ENCODE measurements around the gene MCEMP1.

Gene MCEMP1

DNA sequence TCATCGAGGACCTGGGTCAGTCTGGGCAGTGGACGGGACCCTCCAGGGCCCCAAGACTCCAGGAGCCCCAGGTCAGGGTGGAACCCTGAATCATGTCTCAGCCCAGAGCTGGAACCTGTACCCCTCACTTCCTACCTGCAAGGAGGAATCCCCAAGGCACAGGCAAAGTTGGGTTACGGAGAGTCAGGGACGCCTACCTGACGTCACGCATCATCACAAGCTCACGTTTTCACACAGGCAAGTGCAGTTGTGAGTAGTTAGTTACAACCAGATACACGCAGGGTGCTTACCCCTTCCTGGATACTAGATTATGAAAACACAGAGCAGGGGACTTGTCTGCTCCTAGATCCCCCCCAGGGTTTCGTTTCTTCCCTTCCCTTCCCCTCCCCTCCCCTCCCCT is 6.1 kb upstream of the MCEMP1 start:
- FAIRE-seq = no peak

GRCh38 chr19:7672522-7672921 is 4.4 kb upstream of the MCEMP1 start:
- DNase-seq (ENCODE audit: low spot score) = no peak
- FAIRE-seq = no peak

More for the DNA sequence above, 6.1 kb upstream of the MCEMP1 start:
- DNase-seq (ENCODE audit: low spot score) = no peak

GRCh38 chr19:7674010-7675005 is 2.6 kb upstream of the MCEMP1 start:
- no peak for FAIRE-seq
- peak; percentile 22 for DNase-seq (ENCODE audit: low spot score)

DNA sequence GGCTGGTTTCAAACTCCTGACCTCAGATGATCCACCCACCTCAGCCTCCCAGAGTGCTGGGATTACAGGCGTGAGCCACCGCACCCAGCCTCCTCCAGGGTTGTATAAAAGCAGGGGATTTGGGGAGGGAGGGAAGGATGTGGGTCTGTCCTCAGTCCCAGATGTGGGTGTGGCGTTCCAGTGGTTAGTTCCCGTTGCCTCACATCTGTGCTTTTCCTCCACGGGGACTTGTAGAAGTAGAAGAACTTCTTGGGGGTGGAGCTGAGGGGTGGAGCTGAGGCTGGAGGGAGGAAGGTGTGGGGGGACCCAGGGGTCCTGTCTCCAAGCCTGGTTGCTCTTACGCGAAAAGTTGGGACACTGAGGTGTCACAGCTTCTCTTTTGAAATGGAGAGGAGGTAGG is 514 bp upstream of the MCEMP1 start:
- no peak for DNase-seq (ENCODE audit: low spot score)
- no peak for FAIRE-seq

DNA sequence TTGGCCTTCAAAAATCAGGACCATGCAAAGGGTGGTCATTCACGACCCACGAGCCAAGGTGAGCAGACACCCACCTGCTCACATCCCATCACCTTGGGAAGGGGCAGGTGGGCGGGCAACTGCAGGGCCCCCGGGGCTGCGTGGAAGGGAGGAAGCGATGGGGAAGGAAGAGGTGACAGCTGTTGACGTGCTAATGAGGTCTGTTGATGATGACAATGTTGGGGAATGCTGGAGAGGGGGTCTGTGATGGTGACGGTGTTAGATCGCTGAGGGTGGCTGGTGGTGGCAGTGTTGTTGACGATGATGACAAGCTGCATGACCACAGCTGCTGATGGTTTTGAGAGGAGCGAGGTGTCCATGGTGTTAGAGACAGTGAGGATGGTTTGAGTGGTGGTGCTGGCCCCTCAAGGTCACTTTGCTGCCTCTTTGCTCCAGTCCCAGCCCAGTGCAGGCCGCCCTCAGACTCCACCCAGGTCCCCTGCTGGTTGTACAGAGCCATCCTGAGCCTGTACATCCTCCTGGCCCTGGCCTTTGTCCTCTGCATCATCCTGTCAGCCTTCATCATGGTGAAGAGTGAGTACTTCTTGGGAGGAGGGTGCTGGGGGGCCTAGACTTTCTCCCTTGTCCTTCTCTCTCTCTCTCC is 900 bp downstream of the MCEMP1 start:
- no peak for FAIRE-seq
- DNase-seq (ENCODE audit: low spot score) = no peak

DNA sequence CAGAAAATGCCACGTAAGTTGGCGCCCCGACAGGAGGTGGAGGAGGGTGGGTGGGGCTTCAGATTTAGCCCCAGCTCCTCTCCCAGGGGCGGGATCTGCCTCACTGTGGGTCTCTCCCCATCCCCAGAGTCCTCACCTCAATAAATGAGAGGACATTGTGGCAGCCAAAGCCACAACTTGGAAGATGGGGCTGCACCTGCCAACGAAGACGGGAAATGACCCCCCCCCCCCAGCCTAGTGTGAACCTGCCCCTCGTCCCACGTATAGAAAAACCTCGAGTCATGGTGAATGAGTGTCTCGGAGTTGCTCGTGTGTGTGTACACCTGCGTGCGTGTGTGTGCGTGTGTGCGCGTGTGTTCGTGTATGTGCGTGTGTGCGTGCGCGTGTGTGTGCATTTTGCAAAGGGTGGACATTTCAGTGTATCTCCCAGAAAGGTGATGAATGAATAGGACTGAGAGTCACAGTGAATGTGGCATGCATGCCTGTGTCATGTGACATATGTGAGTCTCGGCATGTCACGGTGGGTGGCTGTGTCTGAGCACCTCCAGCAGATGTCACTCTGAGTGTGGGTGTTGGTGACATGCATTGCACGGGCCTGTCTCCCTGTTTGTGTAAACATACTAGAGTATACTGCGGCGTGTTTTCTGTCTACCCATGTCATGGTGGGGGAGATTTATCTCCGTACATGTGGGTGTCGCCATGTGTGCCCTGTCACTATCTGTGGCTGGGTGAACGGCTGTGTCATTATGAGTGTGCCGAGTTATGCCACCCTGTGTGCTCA is 2.3 kb downstream of the MCEMP1 start:
- no peak for FAIRE-seq
- DNase-seq (ENCODE audit: low spot score) = no peak

GRCh38 chr19:7679771-7680605 is 3.1 kb downstream of the MCEMP1 start:
- FAIRE-seq = no peak

DNA sequence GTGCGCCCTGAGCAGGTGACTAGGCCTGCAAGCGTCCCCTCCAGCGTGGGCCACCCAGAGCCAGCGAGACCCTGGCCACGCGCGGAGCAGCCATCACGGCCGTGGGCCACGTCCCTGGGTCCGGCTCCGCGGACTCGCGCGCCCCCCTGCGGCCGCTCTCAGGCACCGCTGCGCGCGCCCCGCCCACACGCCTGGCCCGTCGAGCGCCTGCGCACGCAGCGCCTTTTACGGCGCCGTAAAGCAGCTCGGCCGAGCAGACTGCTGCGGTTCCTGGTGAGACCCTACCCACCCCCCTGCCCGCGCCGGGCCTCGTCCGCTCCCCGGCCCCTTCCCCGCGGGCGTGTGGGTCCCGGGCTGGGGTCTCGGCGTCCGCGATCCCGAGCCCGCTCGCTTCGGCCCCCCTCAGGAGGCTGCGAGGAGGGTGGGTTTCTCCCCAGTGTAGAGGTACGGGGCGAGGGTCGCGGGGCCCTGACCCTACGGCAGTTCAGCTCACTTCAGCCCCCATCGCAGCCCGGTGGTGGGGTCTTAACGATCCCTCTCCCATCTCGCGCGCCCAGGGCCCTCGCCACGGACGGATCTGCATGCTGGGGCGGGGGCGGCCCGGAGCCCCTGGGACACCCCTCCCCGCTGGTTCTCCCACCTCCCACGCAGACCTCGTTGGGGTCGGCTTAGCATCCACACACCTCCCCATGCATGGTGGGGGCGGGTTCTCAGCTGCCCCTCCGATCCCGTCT is 3.9 kb downstream of the MCEMP1 start, which contains the start of gene TRAPPC5:
TRAPPC5 (plus strand) TSS at position 228 of the 734 bp plus-strand sequence. CDS start 1,421 bp downstream, outside the sequence.
- DNase-seq (ENCODE audit: low spot score) (peak; percentile 85), FAIRE-seq (no peak)

More at GRCh38 chr19:7679771-7680605, 3.1 kb downstream of the MCEMP1 start:
- DNase-seq (ENCODE audit: low spot score) = no peak

GRCh38 chr19:7681340-7682174 is 4.7 kb downstream of the MCEMP1 start:
- FAIRE-seq = no peak
- DNase-seq (ENCODE audit: low spot score) = peak; percentile 62

DNA sequence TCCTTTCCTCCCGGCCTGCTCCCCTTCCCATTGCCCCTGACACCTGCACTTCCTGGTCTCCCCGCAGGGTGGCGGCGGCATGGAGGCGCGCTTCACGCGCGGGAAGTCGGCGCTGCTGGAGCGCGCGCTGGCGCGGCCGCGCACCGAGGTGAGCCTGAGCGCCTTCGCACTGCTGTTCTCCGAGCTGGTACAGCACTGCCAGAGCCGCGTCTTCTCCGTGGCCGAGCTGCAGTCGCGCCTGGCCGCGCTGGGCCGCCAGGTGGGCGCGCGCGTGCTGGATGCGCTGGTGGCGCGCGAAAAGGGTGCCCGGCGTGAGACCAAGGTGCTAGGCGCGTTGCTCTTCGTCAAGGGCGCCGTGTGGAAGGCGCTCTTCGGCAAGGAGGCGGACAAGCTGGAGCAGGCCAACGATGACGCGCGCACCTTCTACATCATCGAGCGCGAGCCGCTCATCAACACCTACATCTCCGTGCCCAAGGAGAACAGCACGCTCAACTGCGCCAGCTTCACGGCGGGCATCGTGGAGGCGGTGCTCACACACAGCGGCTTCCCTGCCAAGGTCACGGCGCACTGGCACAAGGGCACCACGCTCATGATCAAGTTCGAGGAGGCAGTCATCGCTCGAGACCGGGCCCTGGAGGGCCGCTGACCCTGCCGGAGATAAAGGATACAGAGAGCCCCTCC is 5.4 kb downstream of the MCEMP1 start:
- DNase-seq (ENCODE audit: low spot score) (no peak), FAIRE-seq (no peak)

- no peak for DNase-seq (ENCODE audit: low spot score)
- FAIRE-seq = no peak
Measured at GRCh38 chr19:7685546-7686445, 8.9 kb downstream of the MCEMP1 start.

DNA sequence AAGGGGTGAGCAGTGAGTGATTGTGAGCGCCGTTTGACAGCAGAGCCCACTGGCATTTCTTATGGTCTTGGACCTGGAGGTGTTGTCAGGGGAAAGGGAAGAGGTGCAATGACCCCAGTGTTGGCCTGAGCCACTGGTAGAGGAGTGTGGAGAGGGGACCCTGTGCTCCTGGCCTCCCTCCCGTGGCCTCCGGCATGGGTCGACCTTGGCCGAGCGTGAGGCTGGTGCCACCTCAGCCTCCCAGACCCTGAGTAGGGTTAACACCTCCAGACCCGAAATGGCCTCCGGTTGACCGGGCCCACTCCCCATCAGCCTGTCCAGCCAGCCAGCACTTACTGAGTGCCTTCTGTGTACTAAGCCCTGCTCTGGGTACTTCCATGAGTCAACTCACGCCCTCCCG is 10.3 kb downstream of the MCEMP1 start:
- FAIRE-seq (no peak), DNase-seq (ENCODE audit: low spot score) (no peak)

GRCh38 chr19:7689165-7689564 is 12.3 kb downstream of the MCEMP1 start:
- FAIRE-seq (no peak), DNase-seq (ENCODE audit: low spot score) (no peak)

DNA sequence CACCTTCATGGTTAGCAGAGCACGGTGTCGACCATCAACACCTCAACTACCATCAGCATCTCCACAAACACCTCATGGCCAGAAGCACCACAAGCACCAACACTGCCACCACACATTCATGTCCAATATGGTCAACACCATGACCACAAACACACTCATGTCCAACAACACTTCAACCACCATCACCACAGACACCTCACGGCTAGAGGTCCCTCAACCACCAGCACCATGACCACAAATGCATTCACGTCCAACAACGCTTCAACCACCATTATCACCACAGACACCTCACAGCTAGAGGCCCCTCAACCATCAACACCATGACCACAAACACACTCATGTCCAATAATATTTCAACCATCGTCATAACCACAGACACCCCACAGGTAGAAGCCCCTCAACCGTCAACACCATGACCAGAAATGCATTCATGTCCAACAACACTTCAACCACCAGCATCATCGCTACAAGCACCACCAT is 13.9 kb downstream of the MCEMP1 start:
- FAIRE-seq (no peak), DNase-seq (ENCODE audit: low spot score) (no peak)

DNA sequence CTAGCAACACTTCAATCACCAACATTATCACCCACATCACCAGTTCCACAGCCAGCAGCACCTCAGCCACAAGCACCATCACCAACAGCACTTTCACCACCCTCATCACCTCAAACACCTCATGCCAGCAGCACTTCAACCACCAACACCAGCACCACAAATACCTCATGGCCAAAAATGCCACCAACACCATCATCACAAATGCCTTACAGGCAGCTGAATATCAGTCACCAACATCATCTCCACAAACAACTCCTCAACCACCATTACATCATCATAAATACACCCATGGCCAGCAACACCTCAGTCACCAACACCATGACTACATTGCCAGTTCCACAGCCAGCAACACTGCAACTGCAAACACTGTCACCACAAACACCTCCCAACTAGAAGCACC is 14.6 kb downstream of the MCEMP1 start:
- no peak for FAIRE-seq
- DNase-seq (ENCODE audit: low spot score) = no peak

- FAIRE-seq (no peak), DNase-seq (ENCODE audit: low spot score) (no peak)
Measured at GRCh38 chr19:7692417-7693088, 15.7 kb downstream of the MCEMP1 start.

DNA sequence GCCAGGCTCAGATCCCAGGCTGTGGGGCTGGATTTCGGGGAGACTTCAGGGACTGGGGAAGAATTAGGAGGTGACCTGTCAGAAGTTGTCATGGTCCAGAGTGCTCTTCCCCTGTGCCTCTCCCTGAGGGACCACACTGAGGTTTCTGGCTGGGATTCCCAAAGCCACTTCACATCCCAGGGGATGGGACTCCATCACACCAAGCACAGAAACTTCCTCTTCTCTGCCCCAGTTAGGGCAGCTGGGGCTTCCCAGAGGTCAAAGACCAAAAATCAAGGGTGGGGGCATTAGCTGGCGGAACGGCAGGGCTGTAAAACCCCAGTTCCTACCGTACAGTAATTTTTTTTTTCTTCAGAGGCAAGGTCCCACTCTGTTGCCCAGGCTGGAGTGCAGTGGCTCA is 17.6 kb downstream of the MCEMP1 start:
- DNase-seq (ENCODE audit: low spot score) (no peak), FAIRE-seq (no peak)
